ENCODE data around the gene KMT5B.
"Not testable (repeated sequence)": the region's sequence is repeated elsewhere in the genome, so short reads cannot be mapped to it uniquely, and the experiment has no call there.

The KMT5B gene

GRCh38 chr11:68213135-68213515 lies at the start of gene KMT5B:
KMT5B (minus strand) TSS chr11:68213296; CDS start chr11:68190076, 23,220 bp downstream.
- DNase-seq: peak; percentile 15

DNA sequence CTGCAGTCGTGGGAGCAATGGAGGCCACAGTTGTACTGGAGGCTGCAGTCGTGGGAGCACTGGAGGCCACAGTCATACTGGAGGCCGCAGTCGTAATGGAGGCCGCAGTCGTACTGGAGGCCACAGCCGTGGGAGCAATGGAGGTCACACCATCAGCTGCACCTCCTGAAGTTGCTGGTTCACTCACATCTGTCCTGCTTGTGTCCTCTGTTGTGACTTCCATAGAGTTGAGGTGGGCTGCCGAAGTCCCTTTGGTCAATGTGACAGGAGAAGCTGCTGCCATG lies 49.4 kb upstream of the KMT5B start:
- no peak for DNase-seq

DNA sequence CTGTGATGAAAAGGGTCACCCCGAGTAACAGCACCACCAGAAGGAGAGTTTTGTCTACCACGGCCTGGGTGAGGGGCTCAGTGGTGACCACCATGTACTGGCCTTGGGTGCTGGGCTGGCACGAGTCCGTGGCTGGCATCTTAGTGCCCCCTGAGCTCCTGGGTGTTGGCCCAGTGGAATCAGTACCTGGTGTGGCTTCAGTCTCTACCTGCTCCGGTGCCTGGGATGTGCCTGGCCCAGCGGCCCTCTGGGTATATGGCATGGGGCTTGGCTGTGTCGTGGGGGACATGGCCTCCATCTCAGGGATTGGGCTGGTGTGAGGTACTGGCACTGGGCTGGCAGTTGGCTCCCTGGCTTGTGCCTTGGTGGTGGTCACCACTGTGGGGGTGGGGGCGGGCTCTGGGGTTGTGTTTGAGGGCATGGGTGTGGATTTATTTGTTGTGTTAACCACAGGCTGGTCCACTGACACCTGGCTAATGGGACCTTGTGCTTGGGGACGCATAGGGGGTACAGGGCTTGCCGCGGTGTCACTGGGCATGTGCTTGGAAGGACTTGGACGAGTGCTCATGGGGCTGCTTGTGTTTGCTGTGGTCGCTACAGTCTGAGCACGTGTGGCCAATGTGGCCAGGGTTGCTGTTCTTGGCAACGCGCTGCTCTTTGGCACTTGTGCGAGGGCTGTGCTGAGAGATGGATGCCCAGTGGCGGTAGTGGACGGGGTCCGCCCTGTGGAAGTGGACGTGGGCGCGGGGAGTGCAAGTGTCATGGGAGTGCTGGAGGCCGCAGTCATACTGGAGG lies 48.9 kb upstream of the KMT5B start:
- no peak for DNase-seq

GRCh38 chr11:68261006-68261405 lies 47.9 kb upstream of the KMT5B start:
- no peak for DNase-seq

DNA sequence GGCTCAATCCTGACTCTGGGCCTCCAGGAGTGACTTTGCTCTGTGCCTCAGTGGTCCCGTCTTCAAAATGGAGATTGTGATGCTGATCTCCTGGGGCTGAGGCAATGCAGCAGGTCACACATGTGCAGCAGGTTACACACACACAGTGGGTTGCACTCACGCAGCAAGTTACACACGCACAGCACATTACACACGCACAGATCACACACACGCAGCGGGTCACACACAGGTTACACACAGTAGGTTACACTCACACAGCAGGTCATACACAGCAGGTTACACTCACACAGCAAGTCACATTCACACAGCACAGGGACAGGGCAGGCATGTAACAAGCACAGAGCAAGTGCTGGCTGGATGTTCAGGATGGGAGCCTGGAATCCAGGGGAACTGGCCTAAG lies 47.4 kb upstream of the KMT5B start:
- DNase-seq: no peak

DNA sequence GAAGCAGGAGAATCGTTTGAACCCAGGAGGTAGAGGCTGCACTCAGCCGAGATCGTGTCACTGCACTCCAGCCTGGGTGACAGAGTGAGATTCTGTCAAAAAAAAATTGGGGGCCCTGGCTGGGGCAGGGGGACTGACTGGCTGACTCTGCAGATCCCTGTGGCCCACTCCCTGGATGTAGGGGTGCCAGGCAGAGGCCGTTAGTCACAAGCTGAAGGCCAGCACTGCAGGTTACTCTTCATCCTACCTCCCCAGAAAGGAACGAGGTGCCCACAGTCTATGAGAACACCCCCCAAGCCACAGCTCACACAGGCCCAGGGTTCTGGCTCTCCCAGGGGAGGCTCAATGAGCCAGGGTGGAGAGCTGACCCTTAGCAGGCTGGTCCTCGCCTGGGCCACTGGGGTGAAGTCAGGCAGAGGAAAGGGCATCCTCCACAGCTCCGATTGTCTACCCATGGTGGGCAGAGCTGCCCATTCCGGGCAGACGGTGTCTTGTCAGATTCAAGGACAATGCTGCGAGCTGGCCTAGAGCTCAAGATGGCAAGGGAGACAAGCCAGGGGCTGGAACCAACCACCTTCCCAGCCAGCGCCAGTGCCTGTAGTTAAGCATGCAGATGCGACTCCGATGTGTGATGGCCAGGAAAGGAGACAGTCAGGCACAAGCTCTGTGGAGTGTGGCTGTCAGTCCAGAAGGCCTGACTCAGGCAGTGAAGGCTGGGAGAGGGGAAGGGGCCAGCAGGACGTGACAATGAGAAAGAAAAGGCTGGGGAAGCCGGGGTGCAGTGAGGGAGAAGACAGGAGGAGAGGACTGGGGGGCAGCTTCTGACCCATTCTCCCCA lies 46.2 kb upstream of the KMT5B start:
- DNase-seq: no peak

DNA sequence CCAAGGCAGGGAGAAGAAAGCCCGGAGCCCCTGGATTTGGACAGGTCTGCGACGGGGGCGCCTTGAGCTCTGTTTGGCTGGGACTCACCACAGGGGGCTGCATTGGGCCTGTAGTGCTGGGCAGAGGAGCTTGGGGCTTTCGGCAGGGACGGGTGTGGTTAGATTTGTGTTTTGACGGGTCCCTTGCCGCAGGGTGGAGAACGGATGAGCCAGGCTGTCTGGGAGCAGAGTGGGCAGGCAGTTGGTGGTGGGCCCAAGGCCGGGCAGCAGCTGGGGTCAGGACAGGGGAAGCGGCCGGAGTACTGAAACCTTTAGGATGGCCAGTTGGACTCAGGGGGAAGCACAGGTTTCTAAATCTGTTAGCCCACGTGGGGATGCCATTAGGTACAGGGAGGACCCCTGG lies 45.3 kb upstream of the KMT5B start:
- no peak for DNase-seq

GRCh38 chr11:68257477-68258362 lies 44.6 kb upstream of the KMT5B start:
- peak; percentile 69 for DNase-seq

DNA sequence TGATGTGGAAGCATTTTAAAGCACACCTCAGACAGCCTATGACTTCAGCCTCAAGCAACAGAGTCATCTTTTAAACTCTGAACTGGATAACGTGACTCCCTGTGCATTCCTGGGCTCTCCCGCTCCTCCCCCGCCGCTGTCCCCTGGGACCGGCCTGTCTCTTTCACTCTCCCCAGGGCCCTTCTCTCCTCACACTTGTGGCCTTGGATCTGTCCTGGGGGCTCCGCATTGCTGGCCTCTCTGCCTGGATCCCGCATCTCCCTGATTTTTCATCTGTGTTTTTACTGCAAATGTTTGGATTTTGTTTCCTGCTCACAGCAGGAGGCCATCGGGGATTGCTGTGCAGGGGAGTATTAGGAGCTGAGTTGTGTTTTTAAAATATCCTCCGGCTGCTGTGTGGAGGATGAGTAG lies 43.2 kb upstream of the KMT5B start:
- peak; percentile 63 for DNase-seq

DNA sequence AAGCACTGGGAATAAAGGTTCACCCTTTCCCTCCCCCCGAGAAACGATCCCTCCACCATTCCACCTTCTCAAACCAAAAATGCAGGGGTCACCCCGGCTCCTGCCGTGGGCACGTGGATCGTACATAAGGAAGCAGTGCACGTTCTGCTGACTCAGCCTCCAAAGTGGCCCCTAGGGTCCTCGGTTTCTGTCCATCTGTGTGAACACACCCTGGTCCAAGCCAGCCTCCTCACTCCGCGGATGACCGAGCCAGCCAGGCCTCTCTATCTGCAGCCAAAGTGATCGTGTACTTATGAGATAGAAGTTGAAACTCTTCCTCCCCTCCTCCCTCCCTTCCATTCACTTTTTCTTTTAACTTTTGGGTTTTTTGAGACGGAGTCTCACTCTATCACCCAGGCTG lies 42.4 kb upstream of the KMT5B start:
- no peak for DNase-seq

GRCh38 chr11:68254421-68254820 lies 41.3 kb upstream of the KMT5B start:
- DNase-seq: no peak

DNA sequence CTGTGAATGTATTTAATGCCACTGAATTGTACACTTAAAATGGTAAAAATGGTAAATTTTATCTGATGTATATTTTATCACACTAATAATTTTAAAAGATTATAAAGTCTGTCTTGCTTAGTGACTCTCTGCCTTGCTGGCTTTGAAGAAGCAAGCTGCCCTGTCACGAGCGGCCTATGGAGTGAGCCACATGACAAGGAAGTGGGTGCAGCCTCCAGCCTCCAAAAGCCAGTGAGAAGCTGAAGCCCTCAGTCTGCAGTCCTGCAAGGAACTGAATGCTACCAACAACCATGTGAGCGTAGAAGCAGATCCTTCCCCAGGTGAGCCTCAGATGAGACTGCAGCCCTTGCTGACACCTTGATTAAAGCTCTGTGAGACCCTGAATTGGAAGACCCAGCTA lies 38.7 kb upstream of the KMT5B start:
- DNase-seq: no peak

DNA sequence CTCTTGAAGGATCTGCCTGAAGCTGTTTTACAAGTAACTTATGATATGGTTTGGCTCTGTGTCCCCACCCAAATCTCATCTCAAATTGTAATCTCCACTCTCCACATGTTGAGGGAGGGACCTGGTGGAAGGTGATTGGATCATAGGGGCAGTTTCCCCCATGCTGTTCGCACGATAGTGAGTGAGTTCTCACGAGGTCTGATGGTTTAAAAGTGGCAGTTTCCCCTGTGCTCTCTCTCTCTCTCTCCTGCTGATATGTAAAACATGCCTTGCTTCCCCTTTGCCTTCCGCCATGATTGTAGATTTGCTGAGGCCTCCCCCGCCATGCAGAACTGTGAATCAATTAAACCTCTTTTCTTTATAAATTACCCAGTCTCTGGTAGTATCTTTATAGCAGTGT lies 31.8 kb upstream of the KMT5B start:
- DNase-seq: not testable (repeated sequence)

DNA sequence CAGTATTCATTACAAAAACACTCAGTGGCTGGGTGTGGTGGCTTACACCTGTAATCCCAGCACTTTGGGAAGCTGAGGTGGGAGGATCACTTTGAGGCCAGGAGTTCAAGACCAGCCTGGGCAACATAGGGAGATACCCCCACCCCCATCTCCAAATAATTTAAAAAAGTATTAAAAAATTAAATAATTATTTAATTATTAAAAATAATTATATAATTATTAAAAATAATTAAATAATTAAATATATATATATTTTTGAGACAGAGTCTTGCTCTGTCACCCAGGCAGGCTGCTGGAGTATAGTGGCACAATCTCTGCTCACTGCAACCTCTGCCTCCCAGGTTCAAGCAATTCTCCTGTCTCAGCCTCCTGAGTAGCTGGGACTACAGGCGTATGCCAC lies 30.8 kb upstream of the KMT5B start:
- DNase-seq: not testable (repeated sequence)

DNA sequence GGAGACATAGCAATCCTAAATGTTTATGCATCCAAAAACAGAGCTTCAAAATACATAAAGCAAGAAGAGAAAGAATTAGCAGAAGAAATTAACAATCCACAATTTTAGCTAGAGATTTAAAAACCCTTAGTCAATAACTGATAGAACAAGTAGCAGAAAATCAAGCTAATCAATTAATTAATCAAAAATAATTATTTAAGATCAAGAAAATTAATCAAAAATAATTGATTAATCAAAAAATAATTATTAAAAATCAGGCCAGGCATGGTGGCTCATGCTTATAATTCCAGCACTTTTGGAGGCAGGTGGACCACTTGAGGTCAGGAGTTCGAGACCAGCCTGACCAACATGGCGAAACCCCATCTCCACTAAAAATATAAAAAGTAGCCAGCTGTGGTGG lies 29.5 kb upstream of the KMT5B start:
- no peak for DNase-seq

GRCh38 chr11:68231621-68232020 lies 18.5 kb upstream of the KMT5B start:
- DNase-seq: no peak

DNA sequence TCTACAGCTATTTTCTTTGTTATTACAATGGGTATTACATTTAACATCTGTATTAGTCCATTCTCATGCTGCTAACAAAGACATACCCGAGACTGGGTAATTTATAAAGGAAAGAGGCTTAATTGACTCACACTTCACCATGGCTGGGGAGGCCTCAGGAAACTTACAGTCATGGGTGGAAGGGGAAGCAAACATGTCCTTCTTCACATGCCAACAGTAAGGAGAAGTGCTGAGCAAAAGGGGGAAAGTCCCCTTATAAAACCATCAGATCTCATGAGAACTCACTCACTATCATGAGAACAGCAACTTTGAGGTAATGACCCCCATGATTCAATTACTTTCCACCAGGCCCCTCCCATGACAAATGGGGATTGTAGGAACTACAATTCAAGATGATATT lies 16.5 kb upstream of the KMT5B start:
- DNase-seq: no peak

DNA sequence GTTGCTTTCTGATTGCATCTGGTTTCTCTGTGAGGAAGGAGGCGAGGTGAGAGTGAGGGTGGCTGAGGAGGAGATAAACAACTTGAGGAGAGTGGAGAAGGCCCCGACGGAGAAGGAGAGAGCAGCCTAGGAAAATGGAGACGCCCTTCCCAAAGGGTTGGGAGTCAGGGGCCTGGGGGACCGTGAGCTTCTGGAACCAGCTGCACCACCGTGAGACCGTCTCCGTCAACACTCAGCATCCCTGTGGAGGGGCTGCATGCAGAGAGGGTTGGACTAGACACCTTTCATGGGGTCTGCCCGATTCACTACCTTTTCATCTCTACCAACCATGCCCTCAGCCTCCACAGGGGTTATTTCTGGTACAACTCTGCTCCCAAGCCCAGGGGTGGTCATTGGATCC lies 13.3 kb upstream of the KMT5B start:
- DNase-seq: no peak

DNA sequence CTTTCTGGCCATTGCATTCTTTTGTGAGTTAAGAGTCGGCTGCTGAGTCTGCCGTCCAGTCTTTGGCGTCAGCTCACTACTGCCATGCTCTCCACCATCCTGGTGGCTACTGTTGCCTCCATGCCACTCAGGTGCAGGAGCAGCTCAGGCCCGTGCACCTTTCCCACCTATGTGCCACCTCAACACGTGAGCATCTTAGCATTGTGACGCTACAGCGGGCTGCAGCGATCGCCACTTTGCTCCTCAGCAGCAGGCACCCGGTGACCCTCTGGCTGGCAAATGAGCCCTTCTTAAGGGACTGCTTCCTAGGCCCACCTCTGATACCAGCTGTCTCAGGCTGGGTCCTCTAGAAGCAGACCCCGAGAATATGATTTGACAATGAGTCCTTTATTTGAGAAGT lies 11.5 kb upstream of the KMT5B start:
- no peak for DNase-seq

DNA sequence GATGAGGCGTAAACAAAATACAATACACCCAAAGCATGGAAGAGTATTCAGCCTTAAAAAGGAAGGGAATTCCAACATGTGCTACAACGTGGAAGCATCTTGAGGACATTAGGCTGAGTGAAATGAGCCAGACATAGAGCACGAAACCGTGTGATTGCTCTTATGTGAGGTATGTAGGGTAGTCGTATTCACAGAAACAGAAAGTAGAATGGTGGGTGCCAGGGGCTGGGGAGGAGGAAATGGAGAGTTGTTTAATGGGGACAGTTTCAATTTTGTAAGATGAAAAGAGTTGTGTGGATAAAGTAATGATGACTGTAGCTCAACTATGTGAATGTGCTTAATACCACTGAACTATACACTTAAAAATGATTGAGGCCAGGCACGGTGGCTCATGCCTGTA lies 10.2 kb upstream of the KMT5B start:
- no peak for DNase-seq

DNA sequence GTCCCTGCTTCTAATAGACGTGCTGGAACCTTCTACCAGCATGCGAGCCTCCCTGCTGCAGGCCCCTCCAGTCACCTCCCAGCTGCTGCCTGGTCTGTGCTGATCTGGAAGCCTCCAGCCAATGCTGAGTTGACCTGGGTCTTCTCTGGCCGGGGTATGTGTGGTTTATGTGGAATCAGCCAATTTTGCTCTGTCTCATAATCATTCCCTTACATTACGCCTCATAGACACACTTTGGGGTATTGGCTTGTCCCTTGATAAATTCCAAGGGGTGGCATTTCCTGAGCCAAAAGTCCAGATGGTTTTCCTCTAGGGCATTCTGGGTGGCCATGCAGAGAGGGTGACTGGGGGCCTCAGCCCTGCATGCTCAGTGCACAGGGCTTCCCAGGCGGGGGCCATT lies 8.3 kb upstream of the KMT5B start:
- DNase-seq: no peak

GRCh38 chr11:68216171-68216938 lies 3.3 kb upstream of the KMT5B start:
- no peak for DNase-seq
